GM19372 (cell line): Measurements from ENCODE around the gene CORO1C.

Experiments
- ATAC-seq: cut with Tn5 transposase; IDR thresholded peaks from one replicate; pipeline ENCODE4 v1.9.1; 2021; ENCODE audit warnings: mild to moderate bottlenecking, low read depth, moderate library complexity; ENCODE audit not compliant: unreplicated experiment

CORO1C gene

DNA sequence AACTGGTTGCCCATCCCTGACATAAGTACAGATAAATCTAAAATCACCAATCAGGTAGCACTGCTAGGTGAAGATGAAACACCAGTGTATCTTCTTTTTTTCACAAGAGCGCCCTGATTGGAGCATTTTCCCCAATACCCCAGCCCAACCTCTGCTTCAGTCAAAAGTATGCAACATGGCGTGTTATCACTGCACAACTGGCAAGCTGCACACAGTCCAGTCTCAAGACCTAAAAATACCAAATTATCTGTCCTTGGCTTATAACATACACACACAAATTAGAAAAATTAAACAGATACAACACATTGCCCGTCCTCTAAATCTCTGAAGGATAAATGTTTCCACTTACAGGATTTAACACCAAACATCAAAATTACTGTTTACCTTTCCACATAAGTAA lies 77.4 kb downstream of the CORO1C start:
- ATAC-seq = no peak

DNA sequence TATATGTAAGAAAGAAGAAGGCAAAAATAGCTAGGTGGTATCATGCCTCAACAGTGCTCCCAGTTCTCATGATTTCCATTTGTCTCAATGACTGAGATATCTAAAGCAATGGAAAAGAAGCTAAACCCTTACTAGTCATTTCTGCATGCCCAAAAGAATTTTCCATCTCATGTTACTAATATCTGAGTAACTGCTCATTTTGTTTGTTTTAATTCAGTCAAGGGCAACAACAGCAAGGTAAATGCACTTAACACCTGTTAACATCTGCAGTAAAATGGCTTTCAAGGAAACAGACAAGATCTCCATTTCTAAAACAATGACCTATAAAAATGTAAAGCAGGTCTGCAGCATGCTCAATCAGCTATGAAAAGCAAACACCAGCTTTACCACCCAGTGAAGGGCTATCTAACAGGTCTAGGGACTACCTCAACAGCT lies 78.2 kb downstream of the CORO1C start:
- ATAC-seq = no peak

DNA sequence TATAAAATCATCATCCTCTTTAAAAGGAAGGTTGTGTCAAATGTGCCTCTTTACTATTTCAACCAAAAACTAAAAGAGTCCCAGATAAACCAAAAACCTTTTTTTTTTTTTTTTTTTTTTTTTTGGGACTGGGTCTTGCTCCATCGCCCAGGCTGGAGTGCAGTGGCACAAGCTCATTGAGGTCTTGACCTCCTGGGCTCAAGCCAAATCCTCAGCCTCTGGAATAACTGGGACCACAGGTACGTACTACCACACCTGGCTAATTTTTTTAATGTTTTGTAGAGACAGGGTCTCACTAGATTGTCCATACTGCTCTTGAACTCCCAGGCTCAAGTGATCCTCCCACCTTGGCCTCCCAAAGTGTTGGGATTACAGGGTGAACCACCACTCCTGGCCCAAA lies 81.2 kb downstream of the CORO1C start:
- ATAC-seq = no peak

DNA sequence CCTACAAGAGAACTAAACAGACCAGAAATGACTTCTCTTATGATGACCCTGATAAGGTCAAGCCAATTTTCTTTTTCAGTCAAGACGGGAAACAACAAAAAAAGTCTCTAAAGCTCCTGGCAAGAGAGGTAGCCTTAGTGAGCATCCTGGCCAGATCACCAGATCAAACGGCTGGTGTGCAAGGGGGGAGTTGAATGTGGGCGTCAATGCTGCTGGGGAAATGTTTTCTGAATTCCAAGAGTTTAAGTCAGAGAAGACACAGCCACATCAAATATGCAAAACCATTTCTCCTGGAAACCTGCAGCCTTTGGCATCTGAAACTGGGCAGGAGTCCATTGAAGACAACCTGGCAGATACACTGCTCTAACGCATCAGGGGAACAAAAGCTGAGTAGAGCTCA lies 81.6 kb downstream of the CORO1C start:
- no peak for ATAC-seq

DNA sequence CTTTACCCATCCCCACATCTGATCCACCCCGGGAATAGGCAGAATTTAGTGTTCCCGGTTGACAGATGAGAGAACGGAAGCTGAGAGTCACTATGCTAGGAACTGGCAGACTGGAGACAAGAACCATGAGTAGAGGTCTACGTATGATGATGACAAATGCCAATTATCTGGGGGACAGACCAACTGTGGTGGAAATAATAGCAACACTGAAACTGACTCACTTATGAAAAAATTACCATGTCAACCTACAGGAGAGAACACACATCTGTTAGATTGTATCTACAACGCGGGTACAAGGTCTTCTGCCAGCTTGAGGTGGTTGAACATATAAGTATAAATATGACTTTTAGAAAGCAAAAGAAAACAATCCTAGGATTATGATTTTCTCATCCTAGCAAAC lies 82.2 kb downstream of the CORO1C start:
- no peak for ATAC-seq

DNA sequence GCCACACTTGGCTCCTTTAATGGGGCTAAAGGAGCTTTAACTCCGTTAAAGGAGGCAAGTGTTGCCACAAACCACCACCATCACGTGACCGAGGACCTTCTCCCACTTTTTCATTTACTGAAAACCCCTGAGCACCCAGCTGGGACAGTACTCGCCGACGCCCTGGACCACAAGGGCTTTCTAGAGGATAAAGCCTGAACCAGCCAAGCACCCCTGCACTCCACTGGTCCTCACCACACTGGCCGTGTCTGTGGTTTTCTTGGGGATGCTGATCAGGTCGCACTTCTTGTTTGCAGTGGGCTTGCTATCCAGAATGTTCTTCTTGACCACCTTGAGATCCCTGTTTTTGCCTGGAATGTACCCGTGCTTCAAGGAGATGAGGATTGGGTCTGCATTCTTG lies 82.9 kb downstream of the CORO1C start:
- ATAC-seq = no peak

DNA sequence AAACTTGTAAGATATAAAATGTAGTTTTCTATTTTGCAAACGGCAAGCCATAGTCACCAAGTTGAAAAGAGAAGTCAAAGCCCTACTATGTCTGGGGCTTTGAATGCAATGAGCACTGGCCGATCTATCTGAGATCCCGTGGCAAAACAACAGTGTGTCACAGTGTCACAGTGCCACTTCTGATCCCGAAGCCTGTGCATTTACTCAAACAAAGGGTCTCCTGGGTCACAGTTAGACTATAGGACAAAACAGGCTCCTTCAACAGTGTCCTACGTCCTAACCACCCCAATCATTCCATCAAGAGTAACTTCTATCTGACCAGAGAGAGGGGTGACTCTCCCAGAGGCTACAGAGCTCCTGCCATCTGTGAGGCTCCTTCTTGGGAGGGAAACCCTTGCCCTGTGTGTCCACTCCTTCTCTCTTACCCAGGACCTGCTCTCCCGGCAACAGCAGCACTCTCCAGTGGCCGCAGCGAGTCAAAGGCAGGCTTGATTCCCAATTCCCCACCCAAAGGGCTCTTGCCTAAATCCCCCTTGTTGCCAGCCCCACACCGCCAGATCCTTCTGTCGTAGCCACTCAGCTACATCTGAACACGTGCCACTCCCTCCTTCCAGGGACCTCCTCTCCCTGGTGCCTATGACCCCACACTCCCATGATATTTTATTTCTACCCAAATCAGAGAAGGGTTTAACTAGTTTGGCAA lies 83.6 kb downstream of the CORO1C start:
- ATAC-seq = no peak

DNA sequence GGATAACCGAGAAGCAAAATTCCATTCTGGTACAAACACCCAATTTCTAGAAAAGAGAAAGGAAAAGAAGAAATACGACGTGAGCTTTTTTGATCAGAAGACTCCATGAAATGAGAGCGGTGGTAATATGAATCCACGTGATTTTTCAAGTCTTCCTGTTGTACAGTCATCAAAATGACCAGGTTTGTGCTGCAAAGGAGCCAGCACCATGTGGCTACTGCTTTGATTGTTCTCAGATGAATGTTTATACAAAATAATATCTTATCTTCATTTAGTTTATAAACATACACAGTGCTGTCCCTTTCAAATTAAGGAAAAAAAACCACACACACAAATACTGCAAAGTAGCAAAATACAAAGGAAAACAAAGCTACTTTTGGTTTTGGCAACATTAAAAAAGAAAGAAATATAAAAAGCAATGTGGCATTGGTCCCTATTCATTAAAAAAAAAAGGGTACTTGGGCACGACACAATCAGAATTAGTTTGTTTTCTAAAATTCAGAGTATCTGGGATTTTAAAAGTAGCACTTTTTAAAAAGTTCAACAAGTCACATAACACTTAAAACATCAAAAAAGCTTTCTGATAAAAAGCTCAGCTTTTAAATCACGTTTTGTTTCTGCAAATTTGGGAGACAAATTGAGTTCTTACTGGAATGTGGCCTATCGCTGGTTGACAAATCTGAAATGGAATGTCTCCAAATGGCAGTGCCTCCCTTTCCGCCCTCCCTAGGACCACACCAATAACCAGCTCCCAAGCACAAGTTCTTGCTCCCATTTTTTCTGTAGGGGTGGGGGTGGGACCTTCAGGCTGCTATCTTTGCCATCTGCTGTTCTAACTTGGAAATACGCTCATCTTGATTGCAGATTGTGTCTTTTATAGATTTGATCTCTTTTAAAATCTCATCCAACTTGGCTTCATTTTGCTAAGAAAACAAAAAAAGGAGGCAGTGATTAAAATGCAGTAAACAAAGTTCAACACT lies 84.4 kb downstream of the CORO1C start:
- ATAC-seq = no peak

DNA sequence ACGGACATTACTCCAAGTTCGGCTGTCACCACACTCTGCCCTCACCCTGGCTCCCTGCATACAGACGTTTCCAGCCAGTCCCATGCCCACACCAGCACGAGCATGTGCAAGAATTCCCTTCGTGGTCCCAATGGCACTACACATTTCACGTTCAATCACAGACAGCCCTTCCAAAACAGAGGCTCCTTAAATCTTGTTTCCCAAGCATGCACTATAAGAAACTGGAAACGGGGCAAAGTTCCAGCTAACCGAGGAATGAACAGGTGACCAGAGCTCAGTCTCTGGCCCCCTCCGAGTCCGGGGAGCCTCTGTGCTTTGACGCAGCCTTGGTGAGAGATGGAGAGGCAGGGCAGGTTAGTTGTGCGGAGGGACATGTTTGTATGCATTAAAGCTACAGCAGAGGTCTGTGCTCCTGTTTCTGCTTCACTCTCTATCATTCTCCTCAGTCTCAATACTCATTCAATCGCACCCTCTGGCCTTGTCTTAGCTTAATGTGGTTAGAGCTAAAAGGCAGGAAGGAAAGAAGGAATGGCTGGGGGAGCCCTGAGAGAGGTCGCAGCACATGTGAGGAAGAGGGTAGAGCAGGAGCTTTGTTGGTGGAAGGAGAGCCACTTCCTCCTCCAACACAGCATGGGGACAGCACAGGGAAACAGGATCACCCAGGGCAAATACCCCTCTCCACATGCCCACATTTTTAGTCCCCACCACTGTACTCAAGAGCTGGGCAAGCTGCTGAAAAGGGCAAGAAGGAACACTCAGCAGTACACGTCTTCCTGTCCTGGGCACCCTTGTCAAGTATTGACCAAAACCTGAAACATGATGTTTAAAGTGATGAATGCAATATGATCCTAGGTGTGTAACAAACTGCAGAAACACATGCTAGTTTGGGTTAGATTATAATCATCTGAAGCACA lies 85.4 kb downstream of the CORO1C start:
- ATAC-seq = no peak

DNA sequence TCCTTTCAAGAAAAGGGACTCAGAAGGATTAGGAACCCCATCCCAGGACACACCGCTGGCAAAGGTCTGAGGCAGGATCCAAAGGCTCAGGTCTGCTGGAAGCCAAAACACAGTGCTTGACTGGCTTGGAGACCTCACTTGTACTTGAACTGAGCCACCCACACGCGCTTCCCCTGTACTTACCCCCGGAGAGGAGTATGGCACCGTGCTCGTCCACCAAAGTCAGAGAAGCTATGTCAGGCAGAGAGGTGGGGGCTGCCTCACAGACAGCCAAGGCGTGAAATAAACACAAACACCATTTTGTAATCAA lies 86.6 kb downstream of the CORO1C start:
- no peak for ATAC-seq

DNA sequence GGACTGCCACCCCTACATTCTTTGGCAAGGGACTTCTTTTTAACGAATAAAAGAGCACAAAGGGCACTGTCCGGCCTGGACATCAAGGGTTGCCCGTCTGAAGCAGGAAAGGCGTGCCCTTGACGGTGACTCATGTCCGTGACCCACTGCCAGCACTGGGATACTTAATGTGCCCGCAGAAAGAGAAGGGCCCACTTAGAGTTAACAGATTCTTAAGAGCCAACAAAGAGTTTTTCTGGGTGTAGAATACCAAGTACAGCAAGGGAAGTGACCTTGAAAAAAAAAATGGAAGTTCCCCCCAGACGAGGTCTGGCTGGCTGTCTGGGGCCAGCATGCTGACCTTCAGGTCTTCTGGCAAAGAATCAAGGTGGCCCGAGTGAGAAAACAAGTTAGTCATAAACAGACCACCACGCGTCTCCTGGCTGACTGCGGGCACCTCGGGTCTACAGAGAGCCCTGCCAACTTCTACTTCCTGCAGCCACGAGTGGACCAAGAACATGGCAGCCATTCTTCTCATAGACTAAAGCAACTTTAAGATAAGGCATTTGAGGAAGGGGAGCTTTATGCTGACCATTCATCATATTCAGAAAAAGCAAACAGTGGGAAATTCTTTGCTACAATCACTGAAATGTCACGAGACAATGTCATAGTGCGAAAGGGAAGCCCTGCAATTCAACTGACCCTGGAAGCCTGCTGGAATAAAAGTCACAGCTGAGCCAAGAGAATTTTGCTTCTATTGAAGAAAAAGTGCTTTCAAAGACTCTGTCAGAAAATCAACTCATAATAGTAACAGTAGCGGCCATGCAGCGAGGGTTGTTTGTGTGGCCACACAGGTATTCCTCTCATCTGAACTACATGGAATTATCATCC lies 87.1 kb downstream of the CORO1C start:
- ATAC-seq = no peak

DNA sequence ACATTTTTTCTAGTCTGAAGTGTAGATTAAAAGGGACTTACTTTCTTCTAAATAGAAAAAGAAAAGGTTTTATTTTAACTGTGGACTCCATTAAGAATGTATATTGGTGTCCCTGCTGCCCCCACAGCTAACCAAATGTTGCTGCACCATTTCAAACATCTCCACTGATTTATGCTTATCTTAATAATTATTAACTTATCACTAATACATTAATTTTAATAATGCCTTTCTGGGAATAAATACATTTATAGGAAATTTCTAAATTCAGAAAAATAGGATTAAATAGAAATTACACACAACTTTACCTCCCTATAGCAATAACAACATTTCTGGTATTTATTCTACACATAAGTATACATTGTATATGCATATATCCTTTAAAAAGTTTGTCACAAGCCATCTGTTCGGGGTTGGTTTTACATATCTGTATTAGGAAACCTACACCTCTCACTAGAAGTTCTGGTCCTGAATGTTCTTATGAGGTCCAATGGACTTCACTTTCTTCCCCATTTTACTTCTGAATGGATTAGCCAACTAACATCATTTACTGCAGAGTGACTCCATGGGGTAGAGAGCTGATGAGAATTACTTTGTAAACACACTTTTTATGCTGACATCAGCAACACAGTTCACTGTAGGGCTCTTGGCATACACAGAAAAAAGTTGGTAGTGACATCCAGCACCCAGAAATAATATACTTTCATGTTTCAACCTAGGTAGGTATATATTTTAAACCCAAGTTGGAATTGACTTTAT lies 88.2 kb downstream of the CORO1C start:
- ATAC-seq = no peak

DNA sequence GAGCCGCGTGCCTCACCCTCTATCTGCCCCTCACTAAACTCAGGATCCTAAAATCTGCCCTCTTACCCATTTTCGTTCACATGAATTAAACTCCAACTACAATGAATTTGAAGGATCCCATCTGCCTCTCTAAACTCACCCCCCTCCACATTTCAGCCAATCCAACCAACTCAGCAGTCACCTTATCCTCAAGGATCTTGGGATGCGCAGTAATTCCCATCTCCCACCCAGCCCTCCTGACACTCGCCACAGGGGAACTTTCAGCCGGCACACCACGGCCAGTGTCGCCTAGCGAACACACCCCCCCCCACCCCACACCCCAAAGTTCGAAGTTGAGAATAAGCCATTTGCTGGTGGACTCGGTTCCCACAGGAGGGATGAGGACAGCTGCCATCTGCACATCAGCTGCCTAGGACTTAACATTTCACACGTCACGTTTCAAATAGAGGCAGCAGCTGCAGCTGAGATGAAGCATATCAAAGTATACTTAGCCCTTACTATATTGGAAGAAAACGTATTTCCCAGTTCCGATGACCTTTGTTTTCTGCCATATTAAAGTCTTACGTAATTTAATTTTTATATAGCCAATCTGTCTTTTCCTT lies 88.9 kb downstream of the CORO1C start:
- no peak for ATAC-seq

DNA sequence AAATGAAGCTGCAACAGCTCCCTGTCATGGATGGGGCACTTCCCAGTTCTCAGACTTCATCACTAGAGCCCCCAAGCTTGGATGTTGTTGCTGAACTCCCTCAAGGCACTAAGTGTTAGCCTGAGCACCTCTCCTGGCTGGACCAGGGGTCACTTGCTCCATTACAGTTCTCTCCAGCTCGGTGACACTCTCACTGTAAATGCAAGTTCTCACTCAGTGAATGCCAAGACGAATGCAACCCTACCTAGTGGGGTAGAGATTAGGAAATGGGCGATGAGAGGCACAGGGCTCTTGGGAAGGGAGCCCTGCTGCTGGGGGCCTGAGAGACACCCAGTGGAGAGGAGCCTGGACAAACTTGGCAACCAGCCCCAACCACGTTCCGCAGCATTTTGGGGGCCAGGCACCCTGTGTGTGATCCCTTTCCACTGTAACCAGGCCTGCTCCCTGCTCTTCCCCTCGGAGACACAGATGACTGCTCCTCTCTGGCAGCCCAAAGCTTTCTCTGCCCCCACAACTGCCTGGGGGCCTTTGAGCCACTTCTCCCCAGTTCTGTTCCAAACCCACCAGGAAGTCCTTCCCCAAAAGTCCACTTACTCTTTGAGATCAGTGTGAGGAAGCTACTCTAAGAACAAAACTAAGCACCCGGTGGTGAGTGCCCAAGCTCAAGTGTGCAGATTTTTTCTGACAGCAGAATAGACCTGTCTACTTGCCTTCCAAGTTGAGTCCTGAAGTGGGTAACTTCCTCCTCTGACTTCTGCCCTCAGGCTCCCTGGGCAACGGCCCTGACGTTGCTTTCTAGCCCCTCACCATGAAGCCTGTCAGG lies 89.7 kb downstream of the CORO1C start:
- ATAC-seq = no peak

DNA sequence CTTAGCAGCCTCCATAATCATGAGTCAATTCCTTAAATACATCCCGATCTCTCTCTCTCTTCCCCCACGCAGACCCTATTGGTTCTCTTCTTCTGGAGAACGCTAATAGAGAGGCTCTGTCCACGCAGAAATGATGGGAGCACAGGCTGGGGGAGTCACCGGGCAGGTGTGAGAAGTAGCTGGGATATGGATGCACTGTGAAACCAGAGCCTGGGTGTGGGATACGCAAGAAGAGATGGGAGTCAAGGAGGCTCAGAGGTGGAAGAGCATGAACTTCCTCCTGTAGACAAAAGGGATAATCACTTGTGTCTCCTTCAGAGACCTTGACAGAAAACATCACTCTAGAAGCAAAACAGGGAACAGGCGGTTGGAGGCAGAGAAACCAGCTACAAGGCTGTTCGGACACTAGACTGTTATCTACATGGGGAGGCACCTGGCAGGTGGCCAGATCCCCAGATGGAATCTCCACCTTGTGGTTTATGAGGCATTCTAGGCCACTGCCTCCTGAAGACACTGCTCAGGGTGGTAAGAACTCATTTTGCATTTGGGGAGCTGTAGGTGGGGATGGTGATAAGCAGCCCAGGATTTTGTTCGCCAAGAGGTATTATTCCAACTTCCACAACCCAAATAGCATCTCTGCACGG lies 90.4 kb downstream of the CORO1C start:
- no peak for ATAC-seq

DNA sequence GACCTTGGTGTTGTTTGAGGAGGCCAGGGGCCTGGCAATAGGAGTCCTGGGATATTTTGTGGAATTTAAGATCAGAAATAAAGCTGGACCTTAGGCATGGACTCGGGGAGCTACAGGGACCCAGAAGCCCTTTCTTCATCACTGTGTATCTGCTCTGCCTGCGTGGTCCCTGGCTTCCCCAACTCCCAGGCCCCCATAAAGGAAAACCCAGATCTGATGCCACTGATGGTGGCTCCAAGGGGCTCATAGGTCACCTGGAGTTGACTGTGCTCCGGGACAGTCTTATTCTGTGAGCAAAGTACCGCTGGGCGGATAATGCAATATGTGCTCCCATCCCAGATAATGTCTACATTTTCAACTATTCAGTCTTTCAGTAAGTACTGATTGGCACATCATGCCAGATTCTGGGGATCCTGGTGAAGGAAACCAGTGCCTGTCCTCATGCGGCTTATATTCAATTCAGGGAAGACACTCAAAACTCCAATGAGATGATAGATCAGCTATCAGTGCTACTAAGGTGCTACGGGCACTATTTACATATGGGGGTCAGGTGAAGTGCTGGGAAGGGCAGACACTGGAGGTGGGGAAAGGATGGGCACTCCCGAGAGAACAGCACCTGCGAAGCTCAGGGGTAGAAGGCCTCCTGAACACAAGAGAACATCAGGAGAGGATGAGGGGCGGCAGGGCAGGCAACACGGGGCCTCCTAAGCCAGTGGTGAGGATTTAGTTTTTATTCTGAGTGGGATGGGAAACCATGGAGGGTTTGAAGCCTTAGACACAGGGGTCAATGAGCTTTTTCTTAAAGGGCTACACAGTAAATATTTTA lies 92.1 kb downstream of the CORO1C start:
- ATAC-seq = no peak
